KBM-7 (cell line): ENCODE data around the gene GPC6.
"Not testable (repeated sequence)": the region's sequence is repeated elsewhere in the genome, so short reads cannot be mapped to it uniquely, and the experiment has no call there.

Experiments
- DNase-seq: peaks from one replicate; pipeline ENCODE4 v3.0.0-alpha.2; 2015
- in situ Hi-C: fragments of 300-500 bp; cut with MboI; formaldehyde crosslinking; loops from 2 replicates; pipeline ENCODE4 v1.14.3; 2020; ENCODE audit warnings: low sequenced_read_pairs, low pct_unique_long_range_greater_than_20kb, mixed read lengths

The GPC6 gene

DNA sequence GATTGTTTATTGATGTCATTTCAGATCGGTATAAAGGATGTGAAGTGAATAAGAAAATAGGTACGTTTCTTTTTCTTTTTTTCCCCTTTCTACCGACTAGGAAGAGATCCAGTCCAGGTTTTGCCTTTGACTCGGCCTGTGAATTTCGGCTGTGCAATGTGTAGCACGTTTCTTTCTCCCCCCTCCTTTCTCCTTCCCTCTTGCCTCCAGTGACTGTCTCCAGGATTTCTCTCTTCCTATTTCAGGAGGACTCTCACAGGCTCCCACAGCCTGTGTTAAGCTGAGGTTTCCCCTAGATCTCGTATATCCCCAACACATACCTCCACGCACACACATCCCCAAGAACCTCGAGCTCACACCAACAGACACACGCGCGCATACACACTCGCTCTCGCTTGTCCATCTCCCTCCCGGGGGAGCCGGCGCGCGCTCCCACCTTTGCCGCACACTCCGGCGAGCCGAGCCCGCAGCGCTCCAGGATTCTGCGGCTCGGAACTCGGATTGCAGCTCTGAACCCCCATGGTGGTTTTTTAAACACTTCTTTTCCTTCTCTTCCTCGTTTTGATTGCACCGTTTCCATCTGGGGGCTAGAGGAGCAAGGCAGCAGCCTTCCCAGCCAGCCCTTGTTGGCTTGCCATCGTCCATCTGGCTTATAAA lies at the start of gene GPC6:
Gene GPC6 (plus strand): TSS at position 185 of the 657 bp plus-strand sequence.
- in situ Hi-C loops = no loop called here
- DNase-seq = peak; percentile 94

DNA sequence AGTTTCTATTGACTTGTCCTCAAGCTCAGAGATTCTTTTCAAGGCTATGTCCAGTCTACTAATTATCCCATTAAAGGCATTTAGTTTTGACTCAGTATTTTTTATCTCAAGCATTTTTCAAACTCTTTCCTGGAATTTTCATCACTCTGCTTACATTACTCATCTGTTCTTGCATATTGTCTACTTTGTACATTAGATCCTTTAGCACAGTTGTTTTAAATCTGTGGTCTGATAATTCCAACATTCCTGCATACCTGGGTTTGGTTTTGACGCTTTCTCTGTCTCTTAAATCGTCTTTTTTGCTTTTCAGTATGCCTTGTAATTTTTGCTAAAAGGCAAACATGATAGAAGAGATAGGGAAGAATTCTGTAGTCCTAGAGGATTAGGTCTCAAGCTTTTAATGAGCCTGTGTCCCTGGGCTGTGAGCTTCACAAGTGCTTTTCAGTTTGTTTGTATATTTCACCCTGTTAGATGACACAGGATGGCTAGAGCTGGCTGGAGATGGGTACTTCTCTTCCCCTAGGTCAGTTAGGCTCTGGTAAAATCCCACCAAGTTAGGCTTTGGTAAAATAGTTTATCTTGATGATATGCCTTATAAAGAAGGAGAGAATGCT lies 46.1 kb upstream of the GPC6 start:
- in situ Hi-C loops = no loop called here

DNA sequence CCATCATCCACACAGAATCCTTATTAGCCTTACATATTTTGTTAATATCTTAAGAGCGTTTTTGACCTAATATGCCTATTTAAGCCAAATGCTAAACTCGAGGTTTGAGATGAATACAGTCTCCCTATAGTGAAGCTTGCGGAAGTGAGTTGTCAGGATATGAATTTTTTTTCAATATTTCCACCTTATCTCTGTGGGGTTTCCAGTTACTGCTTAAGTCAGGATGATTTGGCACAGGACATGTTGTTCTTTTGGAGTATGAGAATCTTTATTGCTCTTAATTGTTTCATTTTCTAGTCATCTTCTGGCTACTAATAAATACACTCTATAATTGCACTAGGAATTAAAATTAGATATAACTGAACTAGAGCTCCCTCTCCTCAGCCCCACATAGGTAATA lies 44.2 kb upstream of the GPC6 start:
- in situ Hi-C loops = no loop called here

More for the DNA sequence above, 46.1 kb upstream of the GPC6 start:
- no peak for DNase-seq

DNA sequence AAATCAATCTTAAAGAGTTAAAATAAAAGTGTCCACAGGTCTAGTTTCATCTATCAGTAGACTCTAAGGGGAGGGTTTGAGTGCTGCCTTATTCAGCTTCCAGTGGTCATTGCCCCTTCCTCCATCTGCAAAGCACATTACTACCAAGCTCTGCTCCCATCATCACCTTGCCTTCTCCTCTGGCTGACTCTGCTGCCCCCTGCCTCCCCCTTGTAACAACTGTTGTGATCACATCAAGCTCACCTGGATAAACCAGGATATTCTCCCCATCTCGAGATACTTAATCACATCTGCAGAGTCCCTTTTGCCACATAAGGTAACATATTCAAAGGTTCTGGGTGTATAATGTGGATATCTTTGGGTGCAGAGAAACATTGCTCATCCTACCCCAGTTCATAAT lies 43.3 kb upstream of the GPC6 start:
- DNase-seq = no peak
- in situ Hi-C loops = no loop called here

More for the DNA sequence above, 44.2 kb upstream of the GPC6 start:
- DNase-seq = no peak

DNA sequence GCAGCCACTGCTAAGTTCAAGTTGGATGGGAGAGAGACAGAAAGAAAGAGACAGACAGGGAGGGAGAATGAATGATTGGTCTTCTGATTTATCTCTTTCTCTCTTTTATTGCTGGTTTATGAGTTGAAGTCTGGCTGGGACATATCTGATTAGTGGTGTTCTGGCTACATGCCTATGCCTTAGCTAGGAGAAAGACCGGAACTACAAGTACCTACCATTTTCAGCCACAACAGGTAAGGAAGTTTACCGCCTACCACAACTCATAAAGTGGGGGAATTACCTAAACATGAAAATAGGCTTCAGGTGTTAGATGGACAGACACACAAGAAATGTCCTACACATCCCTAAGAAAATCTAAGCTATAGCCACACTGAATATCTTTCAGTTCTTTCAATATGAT lies 36.6 kb upstream of the GPC6 start:
- DNase-seq = no peak
- in situ Hi-C loops = no loop called here

DNA sequence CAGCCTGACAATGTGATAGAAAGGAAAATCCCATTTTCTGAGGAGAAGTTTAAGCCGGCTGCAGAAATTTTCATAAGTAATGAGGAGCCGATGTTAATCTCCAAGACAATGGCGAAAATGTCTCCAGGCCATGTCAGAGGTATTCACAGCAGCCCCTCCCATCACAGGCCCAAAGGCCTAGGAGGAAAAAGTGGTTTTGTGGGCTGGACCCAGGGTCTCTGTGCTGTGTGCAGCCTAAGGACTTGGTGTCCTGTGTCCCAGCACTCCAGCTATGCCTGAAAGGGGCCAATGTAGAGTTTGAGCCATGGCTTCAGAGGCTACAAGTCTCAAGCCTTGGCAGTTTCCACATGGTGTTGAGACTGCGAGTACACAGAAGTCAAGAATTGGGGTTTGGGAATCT lies 32.9 kb upstream of the GPC6 start:
- in situ Hi-C loops = no loop called here
- DNase-seq = no peak

DNA sequence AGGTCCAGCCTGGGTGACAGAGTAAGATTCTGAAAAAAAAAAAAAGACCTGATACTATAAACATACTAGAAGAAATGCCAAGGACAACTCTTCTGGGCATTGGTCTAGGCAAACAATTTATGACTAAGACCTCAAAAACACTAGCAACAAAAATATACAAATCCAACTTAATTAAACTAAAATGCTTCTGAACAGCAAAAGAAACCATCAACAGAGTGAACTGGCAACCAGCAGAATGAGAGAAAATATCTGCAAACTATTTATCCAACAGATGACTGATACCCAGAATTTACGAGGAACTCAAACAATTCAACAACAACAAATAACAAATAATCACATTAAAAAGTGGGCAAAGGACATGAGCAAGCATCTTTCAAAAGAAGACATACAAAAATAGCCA lies 26.8 kb upstream of the GPC6 start:
- in situ Hi-C loops = no loop called here

DNA sequence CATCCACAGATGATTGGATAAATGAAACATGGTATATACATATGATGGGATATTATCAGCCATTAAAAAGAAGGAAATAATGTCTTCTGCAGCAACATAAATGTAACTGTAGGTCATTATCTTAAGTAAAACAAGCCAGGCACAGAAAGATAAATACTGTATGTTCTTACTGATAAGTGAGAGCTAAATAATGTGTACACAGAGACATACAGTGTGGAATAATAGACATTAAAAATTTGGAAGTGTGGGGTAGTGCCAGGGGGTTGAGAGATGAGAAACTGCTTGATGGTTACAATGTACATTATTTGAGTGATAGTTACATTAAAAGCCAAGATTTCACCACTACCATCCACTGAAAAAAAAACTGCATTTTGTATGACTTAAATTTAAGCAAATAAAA lies 26.0 kb upstream of the GPC6 start:
- DNase-seq = no peak
- in situ Hi-C loops = no loop called here

More for the DNA sequence above, 26.8 kb upstream of the GPC6 start:
- no peak for DNase-seq

DNA sequence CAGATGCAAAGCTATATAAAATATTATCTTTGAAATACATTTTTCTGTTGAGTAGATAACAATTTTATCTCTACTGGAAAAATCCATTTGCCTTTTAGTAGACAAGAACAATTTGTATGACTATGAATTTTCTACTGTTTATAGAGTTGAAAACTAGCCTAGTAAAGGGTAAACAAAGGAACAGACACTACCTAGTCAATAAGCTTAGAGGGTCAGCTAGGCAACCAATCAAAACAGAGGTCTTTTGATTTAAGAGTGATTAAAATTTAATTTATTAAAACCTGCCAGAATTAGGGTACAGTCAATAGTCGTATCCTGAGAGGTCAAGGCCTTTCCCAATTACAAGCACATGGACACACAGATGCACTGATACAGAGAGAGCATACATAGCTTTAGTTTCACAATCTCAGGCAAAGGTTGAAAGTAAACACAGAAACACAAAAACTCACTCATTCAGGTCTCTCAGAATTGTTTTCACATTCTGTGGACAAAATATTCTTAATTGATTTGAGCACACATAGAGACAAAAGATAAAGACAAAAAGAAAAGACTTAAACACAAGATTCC lies 24.5 kb upstream of the GPC6 start:
- no peak for DNase-seq
- in situ Hi-C loops = no loop called here

DNA sequence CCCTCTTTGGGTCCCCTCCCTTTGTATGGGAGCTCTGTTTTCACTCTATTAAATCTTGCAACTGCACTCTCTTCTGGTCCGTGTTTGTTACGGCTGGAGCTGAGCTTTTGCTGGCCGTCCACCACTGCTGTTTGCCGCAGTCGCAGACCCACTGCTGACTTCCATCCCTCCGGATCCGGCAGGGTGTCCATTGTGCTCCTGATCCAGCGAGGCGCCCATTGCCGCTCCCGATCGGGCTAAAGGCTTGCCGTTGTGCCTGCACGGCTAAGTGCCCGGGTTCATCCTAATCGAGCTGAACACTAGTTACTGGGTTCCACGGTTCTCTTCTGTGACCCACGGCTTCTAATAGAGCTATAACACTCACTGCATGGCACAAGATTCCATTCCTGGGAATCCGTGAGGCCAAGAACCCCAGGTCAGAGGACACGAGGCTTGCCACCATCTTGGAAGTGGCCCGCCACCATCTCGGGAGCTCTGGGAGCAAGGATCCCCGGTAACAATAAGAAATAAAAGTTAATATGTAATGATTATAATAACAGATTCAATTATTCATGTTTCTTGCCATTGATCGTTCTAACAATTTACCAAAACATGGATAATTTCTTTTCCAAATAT lies 19.7 kb upstream of the GPC6 start:
- in situ Hi-C loops, DNase-seq: not testable (repeated sequence)

DNA sequence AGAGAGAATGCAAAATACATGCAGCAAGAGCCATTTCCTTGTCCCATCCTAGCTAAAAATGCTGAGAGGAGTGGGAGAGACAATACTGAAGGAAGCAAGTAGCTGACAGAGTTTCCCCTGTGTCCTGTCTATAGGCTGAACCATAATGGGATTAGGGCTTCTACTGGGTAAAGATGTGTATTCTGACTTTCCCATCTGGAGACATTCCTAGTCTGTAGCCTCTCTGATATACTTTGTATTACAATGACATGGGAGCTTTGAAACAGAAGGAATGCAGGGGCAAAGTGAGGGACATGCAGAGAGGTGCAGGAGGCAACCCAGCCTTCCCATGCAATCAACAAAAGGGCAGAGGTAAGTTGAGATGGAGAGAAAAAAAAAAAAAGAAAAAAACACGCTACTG lies 10.5 kb upstream of the GPC6 start:
- DNase-seq = no peak
- in situ Hi-C loops = no loop called here

DNA sequence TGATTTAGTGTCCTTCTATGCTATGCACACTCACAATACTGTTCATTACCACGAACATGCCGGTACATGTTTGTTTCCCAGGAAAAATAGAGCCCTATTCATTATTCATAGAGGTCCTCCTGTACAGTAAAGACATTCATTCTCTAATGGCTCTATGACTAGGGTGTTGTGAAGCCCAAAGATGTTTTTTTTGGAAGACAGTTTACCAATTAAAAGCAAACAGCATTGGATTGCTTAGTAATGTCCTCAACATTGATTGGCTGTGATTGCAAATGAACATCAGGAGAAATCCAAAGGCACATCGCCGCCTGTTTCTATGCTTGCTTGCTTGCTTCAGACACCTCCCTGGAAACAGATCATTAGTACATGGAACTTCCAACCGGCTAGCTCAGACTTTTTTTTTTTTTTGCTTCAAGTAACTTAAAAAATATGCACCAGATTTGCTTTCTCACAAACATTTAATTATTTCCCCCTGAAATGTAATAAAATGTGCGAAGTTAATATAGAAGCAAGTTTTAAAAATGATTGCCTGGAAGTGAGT lies 8.8 kb upstream of the GPC6 start:
- DNase-seq = no peak
- in situ Hi-C loops = no loop called here

DNA sequence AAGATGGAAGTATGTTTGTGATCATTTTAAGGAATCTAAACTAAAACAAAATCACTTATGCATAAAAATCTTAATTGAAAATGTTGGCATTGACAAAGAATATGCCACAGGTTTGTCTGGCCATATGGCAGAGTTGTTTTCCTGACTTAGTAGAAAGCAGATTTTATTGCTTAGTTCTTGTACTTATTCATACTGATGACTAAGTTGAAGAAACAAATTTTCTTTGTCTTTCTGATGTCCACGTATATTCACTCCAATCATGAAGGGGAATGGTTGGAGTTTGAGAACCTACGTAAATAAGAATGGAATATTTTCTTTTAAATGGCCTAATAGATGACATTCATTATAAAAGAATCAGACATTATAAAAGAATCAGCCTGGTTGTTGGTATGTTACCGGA lies 8.0 kb upstream of the GPC6 start:
- DNase-seq = no peak
- in situ Hi-C loops = no loop called here

DNA sequence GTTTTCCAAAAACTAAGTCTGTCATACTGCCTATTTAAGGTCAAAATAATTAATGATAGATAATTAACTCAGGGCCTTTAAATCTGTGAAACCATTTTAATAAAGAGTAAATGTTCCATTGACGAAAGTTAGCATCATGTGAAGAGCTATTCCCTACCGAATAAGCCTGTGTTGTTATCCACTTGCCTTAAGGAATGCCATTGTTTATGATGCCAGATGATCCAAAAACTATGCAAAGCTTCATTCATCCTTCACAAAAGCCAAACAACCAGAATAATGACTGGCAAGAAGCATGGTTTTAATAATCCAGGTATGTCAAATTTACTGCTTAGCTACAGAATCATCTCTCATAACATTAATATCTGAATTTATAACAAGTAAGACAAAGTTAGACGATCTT lies 6.5 kb upstream of the GPC6 start:
- no peak for DNase-seq
- in situ Hi-C loops = no loop called here

DNA sequence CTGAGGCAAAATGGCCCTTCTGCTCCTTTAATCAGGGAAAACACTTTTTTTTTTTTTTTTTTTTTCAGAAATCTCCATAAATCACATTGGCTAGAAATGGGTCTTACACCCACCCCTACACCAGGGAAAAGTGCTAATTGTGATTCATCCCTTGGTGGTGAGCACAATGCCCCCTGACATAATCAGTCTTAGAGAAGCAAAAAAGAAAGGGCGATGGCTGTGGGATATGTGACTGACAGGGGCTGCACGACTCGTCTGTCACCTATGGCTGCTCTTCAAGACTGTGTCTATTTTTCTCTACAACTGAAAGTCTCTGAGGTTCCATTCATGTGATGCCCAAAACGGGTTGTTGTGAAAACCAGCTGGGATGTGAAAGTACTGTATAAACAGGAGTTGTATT lies 3.6 kb upstream of the GPC6 start:
- DNase-seq = no peak
- in situ Hi-C loops = no loop called here

DNA sequence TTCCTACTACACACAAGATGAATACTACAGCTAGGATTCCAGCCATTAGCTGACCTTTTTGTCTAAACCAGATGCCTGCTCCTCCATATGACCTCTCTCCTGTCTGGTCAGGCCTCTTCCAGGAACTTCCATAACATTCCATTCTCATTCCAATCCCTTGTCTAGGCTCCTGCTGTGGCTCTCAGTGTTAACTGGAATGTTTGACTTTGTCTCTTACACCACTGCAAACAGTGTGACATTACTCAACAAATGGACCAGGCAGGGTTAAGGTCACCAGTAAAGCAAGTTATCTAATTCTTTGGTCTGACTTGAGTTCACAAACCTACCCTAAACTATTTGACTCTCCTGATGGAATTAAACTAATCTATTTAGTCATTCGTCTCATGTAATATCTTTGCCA lies 2.1 kb upstream of the GPC6 start:
- in situ Hi-C loops = no loop called here
- no peak for DNase-seq

DNA sequence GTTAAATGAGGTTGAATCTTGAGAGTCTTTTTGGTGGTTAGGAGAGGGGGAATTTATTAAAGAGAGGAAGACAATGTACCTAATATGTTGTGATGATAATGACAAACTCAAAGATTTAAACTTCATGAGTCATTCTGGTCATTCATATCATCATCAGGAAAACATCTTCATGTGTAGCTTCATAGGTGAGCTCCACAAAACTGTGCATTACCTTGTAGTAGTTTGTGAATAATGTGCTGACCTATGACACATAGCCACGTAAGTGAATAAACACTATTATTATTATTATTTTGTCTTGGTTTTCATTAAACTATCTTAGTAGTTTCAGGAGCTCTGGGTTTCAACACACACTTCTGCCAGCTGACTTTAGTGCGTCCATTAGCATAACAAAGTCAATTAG lies 997 bp upstream of the GPC6 start:
- in situ Hi-C loops = no loop called here
- no peak for DNase-seq

DNA sequence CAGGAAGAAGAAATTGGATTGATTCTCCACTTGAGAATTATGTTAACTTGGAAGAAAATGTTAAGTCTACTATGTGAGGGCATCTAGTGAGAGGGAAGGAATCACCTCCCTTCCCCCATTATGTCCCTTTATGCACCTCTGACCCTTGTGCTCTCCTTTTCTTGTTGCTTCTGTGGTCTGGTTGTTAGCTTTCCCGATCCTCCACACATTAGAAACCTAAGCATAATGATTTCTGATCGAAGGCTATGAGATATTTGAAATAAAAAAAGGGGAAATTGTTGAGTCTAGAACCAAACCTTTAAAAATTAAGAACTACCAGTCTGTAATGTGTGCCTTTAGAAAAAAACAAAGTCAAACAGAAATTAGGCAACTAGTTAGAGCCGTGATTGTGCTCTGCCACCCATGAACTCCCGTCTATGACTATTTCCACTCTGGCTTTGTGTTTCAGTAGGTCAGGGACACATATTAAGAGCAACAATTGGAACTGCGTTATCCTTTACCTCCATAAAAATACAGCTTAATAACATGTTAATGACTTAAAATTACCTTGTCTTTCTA lies 463 bp upstream of the GPC6 start:
- no peak for DNase-seq
- in situ Hi-C loops = no loop called here

DNA sequence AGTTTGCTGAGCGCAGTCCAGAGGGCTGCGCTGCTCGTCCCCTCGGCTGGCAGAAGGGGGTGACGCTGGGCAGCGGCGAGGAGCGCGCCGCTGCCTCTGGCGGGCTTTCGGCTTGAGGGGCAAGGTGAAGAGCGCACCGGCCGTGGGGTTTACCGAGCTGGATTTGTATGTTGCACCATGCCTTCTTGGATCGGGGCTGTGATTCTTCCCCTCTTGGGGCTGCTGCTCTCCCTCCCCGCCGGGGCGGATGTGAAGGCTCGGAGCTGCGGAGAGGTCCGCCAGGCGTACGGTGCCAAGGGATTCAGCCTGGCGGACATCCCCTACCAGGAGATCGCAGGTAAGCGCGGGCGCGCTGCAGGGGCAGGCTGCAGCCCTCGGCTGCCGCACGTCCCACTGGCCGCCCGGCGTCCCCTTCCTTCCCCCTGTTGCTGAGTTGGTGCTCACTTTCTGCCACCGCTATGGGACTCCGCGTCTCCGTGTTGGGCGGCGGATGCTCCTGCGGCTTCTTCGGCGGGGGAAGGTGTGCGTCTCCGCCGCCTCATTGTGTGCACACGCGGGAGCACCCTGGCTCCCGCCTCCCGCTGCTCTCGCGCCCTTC lies 772 bp downstream of the GPC6 start:
- in situ Hi-C loops = no loop called here
- DNase-seq = peak; percentile 74
